ENCODE data around the gene DDX52. TPM values are rescaled to one million over a fixed set of nuclear protein-coding genes. Genes with fewer than 3 reads are reported as not detected.

DDX52 gene
- total RNA-seq, 4 donors from 2014 or later = 15.9 to 36.6 (median 24.9) TPM

GRCh38 chr17:37664214-37664613 lies 21.0 kb upstream of the DDX52 start:
- DNase-seq = no peak
- no peaks in the 10 kb centered on the region for H3K9me3 ChIP-seq
- intact Hi-C loops (cut with DNase I; ENCODE audit: low total_unique reads) = no loop called here
- no peaks in the 10 kb centered on the region for H3K4me1 ChIP-seq
- no peak for TF ChIP-seq POLR2A (IDR thresholded peaks at IDR 0.05)
- TF ChIP-seq, protein P1, sequence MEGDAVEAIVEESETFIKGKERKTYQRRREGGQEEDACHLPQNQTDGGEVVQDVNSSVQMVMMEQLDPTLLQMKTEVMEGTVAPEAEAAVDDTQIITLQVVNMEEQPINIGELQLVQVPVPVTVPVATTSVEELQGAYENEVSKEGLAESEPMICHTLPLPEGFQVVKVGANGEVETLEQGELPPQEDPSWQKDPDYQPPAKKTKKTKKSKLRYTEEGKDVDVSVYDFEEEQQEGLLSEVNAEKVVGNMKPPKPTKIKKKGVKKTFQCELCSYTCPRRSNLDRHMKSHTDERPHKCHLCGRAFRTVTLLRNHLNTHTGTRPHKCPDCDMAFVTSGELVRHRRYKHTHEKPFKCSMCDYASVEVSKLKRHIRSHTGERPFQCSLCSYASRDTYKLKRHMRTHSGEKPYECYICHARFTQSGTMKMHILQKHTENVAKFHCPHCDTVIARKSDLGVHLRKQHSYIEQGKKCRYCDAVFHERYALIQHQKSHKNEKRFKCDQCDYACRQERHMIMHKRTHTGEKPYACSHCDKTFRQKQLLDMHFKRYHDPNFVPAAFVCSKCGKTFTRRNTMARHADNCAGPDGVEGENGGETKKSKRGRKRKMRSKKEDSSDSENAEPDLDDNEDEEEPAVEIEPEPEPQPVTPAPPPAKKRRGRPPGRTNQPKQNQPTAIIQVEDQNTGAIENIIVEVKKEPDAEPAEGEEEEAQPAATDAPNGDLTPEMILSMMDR (IDR thresholded peaks at IDR 0.05) = no peak
- H3K27me3 ChIP-seq = no peaks in the 10 kb centered on the region
- H3K36me3 ChIP-seq = no peaks in the 10 kb centered on the region
- H3K4me3 ChIP-seq = no peak overlapping the region
- H3K27ac ChIP-seq = no peak overlapping the region

GRCh38 chr17:37662353-37662752 lies 19.1 kb upstream of the DDX52 start:
- intact Hi-C loops (cut with DNase I; ENCODE audit: low total_unique reads) = no loop called here
- H3K27ac ChIP-seq = no peak overlapping the region
- TF ChIP-seq, protein P1 (IDR thresholded peaks at IDR 0.05) = no peak
- no peak for TF ChIP-seq POLR2A (IDR thresholded peaks at IDR 0.05)

DNA sequence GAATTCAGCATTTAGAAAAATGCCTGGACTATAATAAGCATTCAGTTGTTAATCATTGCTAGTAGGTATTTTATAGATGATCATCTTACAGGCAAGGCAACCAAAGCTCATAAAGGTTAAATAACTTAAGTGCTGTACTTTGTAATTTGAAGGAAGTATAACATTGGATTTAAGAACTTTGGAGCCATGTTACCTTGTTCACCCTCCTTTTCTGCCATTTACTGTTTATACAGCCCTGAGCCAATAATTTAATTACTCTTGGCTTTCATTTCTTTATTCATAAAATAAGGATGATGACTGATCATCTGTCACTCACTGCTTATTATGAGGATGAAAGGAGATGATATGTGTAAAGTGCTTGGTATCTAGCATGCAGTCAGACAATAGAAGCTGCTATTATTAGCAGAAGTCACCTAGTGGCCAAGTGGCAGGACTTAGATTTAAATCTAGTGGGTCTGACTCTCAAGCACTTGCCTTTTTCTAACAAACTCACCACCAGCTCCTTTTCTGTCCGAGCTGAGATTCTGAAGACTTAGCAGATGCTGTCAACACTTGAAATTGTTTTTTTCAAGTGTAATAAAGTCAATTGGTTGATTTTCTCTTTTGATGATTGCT lies 18.3 kb upstream of the DDX52 start:
- no peak for TF ChIP-seq POLR2A (IDR thresholded peaks at IDR 0.05)
- TF ChIP-seq, protein P1 (IDR thresholded peaks at IDR 0.05) = no peak
- intact Hi-C loops (cut with DNase I; ENCODE audit: low total_unique reads) = no loop called here

More at GRCh38 chr17:37662353-37662752, 19.1 kb upstream of the DDX52 start:
- H3K27me3 ChIP-seq = no peaks in the 10 kb centered on the region
- H3K4me3 ChIP-seq = no peak overlapping the region
- H3K9me3 ChIP-seq = no peaks in the 10 kb centered on the region
- no peak for DNase-seq
- H3K36me3 ChIP-seq = no peaks in the 10 kb centered on the region
- H3K4me1 ChIP-seq = no peaks in the 10 kb centered on the region

GRCh38 chr17:37659925-37660324 lies 16.7 kb upstream of the DDX52 start:
- H3K27ac ChIP-seq = no peak overlapping the region
- no peaks in the 10 kb centered on the region for H3K36me3 ChIP-seq
- no peaks in the 10 kb centered on the region for H3K4me1 ChIP-seq
- DNase-seq = no peak
- intact Hi-C loops (cut with DNase I; ENCODE audit: low total_unique reads) = no loop called here
- no peaks in the 10 kb centered on the region for H3K9me3 ChIP-seq
- no peak overlapping the region for H3K4me3 ChIP-seq
- no peaks in the 10 kb centered on the region for H3K27me3 ChIP-seq
- TF ChIP-seq, protein P1 (IDR thresholded peaks at IDR 0.05) = no peak
- no peak for TF ChIP-seq POLR2A (IDR thresholded peaks at IDR 0.05)

More for the DNA sequence above, 18.3 kb upstream of the DDX52 start:
- Histone ChIP-seq H3K4me3 (no peak overlapping the region), H3K27ac (no peak overlapping the region), H3K27me3 (no peaks in the 10 kb centered on the region), H3K4me1 (no peaks in the 10 kb centered on the region), H3K36me3 (no peaks in the 10 kb centered on the region), H3K9me3 (no peaks in the 10 kb centered on the region)
- DNase-seq = no peak

GRCh38 chr17:37657202-37657601 lies 14.0 kb upstream of the DDX52 start:
- Histone ChIP-seq H3K27ac (no peak overlapping the region), H3K4me3 (no peak overlapping the region), H3K36me3 (no peaks in the 10 kb centered on the region), H3K4me1 (no peaks in the 10 kb centered on the region), H3K27me3 (no peaks in the 10 kb centered on the region), H3K9me3 (no peaks in the 10 kb centered on the region)
- TF ChIP-seq POLR2A (IDR thresholded peaks at IDR 0.05) = no peak
- TF ChIP-seq, protein P1 (IDR thresholded peaks at IDR 0.05) = no peak
- intact Hi-C loops (cut with DNase I; ENCODE audit: low total_unique reads) = no loop called here
- no peak for DNase-seq
